ENCODE data around the gene CAST. TPM values are rescaled to one million over a fixed set of nuclear protein-coding genes. Genes with fewer than 3 reads are reported as not detected.

Gene CAST
- total RNA-seq, 2 donors from 2014 or later, result 97.5 to 169 TPM

Other genes with a start within 250 kb of the CAST start
- not detected for gene PCSK1, start 229.1 kb upstream of the CAST start, total RNA-seq
- gene ERAP1, start 145.6 kb downstream of the CAST start, total RNA-seq, result 10 to 100 TPM; 80.8 to 98.1 TPM
- gene ERAP2, start 214.1 kb downstream of the CAST start, total RNA-seq, result 10 to 100 TPM; 34.4 to 87.8 TPM